ENCODE measurements around the gene SPINK5. TPM values are rescaled to one million over a fixed set of nuclear protein-coding genes. Genes with fewer than 3 reads are reported as not detected.

SPINK5 gene
- polyA plus RNA-seq, 1 donor (not counting 4 experiments of a cell fraction or from before 2014, with no cell fraction given), result 22.6 TPM

DNA sequence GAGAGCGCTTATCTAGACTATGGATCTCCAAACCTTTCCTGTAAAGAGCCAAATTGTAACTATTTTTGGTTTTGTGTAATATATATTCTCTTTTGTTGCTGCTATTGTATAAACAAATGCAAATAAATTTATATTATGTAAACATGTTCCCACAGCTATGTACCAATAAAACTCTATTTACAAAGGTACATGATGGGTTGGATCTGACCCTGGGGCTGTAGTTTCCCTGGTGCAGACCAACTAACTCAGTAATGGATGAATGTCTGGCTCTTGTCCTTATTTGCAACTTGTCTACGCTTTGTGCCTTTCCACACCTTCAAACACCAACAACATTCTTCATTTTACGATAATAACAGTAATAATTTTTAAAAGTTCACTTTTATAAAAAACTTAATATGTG lies 77.1 kb downstream of the SPINK5 start:
- no peak overlapping the region for H3K9ac ChIP-seq (ENCODE audit: control insufficient read depth, extremely low read depth, insufficient read depth, low read length)
- no peaks in the 10 kb centered on the region for H3K36me3 ChIP-seq (ENCODE audit: control insufficient read depth in 2 of 2, extremely low read depth in 1 of 2, insufficient read depth in 2 of 2, low read length in 2 of 2)
- no peak for FAIRE-seq
- H3K4me3 ChIP-seq (ENCODE audit: control insufficient read depth in 2 of 3, extremely low read depth in 1 of 3, insufficient read depth in 2 of 3, low read depth in 1 of 3, low read length in 3 of 3), result no peak overlapping the region
- H3K4me2 ChIP-seq (ENCODE audit: control insufficient read depth, extremely low read depth, insufficient read depth, low read depth, low read length), result no peak overlapping the region
- H3K79me2 ChIP-seq (ENCODE audit: control insufficient read depth, insufficient read depth, low read length), result no peaks in the 10 kb centered on the region
- no peaks in the 10 kb centered on the region for H3K27me3 ChIP-seq (ENCODE audit: control insufficient read depth, extremely low read depth, insufficient read depth, low read length)
- DNase-seq (ENCODE audit: low read depth, low spot score), result no peak
- H3K9me1 ChIP-seq (ENCODE audit: control insufficient read depth, extremely low read depth, insufficient read depth, low read length), result no peaks in the 10 kb centered on the region
- H3K4me1 ChIP-seq (ENCODE audit: control insufficient read depth, extremely low read depth, insufficient read depth, low read length), result peaks cover 5% of the 10 kb centered on the region
- H3K9me3 ChIP-seq (ENCODE audit: control insufficient read depth, low read depth, low read length), result no peaks in the 10 kb centered on the region
- no peaks in the 10 kb centered on the region for H4K20me1 ChIP-seq (ENCODE audit: control insufficient read depth, extremely low read depth, insufficient read depth, low read length)
- H2AFZ ChIP-seq (ENCODE audit: control insufficient read depth, low read length), result no peak overlapping the region
- TF ChIP-seq, protein P1, sequence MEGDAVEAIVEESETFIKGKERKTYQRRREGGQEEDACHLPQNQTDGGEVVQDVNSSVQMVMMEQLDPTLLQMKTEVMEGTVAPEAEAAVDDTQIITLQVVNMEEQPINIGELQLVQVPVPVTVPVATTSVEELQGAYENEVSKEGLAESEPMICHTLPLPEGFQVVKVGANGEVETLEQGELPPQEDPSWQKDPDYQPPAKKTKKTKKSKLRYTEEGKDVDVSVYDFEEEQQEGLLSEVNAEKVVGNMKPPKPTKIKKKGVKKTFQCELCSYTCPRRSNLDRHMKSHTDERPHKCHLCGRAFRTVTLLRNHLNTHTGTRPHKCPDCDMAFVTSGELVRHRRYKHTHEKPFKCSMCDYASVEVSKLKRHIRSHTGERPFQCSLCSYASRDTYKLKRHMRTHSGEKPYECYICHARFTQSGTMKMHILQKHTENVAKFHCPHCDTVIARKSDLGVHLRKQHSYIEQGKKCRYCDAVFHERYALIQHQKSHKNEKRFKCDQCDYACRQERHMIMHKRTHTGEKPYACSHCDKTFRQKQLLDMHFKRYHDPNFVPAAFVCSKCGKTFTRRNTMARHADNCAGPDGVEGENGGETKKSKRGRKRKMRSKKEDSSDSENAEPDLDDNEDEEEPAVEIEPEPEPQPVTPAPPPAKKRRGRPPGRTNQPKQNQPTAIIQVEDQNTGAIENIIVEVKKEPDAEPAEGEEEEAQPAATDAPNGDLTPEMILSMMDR (optimal IDR thresholded peaks at IDR 0.05 in 1 of 3, IDR thresholded peaks at IDR 0.05 in 1 of 3, conservative IDR thresholded peaks at IDR 0.05 in 1 of 3; ENCODE audit: extremely low read depth in 1 of 3, insufficient read depth in 2 of 3, low read length in 3 of 3), result no peak
- no peak for TF ChIP-seq EZH2 (IDR thresholded peaks at IDR 0.05; ENCODE audit: low read length)
- dilution Hi-C loops (cut with MboI; ENCODE audit: extremely low pct_ligation_motif_present, low sequenced_read_pairs), result no loop called here
- H3K27ac ChIP-seq (ENCODE audit: control insufficient read depth, insufficient read depth, low read length), result no peak overlapping the region

DNA sequence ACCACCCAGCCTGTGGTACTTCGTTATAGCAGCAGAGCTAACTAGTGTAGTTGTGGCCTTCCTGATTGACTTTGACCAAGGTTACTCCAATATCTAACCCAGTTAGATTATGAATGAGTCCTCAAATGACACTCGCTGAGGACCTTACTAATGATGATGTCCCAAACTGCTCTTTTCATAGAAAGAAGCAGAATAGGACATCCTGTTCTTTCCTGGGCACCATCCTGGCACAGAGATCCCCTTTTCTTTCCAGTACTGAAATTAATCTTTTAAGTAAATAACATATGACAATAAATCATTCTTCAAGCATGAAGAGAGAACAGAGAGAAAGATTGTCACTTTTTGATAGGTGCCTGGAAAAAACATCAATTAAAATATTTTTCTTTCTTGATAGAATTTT lies 77.9 kb downstream of the SPINK5 start:
- no peak for DNase-seq (ENCODE audit: low read depth, low spot score)
- no peak for FAIRE-seq
- Histone ChIP-seq H3K9me1 (ENCODE audit: control insufficient read depth, extremely low read depth, insufficient read depth, low read length) (no peaks in the 10 kb centered on the region), H3K4me1 (ENCODE audit: control insufficient read depth, extremely low read depth, insufficient read depth, low read length) (peaks cover 10% of the 10 kb centered on the region), H3K4me3 (ENCODE audit: control insufficient read depth in 2 of 3, extremely low read depth in 1 of 3, insufficient read depth in 2 of 3, low read depth in 1 of 3, low read length in 3 of 3) (no peak overlapping the region), H3K9me3 (ENCODE audit: control insufficient read depth, low read depth, low read length) (no peaks in the 10 kb centered on the region), H2AFZ (ENCODE audit: control insufficient read depth, low read length) (no peak overlapping the region), H3K4me2 (ENCODE audit: control insufficient read depth, extremely low read depth, insufficient read depth, low read depth, low read length) (no peak overlapping the region), H3K9ac (ENCODE audit: control insufficient read depth, extremely low read depth, insufficient read depth, low read length) (no peak overlapping the region), H3K27ac (ENCODE audit: control insufficient read depth, insufficient read depth, low read length) (no peak overlapping the region), H3K27me3 (ENCODE audit: control insufficient read depth, extremely low read depth, insufficient read depth, low read length) (no peaks in the 10 kb centered on the region), H3K36me3 (ENCODE audit: control insufficient read depth in 2 of 2, extremely low read depth in 1 of 2, insufficient read depth in 2 of 2, low read length in 2 of 2) (no peaks in the 10 kb centered on the region), H4K20me1 (ENCODE audit: control insufficient read depth, extremely low read depth, insufficient read depth, low read length) (no peaks in the 10 kb centered on the region), H3K79me2 (ENCODE audit: control insufficient read depth, insufficient read depth, low read length) (no peaks in the 10 kb centered on the region)
- no peak for TF ChIP-seq EZH2 (IDR thresholded peaks at IDR 0.05; ENCODE audit: low read length)
- TF ChIP-seq, protein P1 (optimal IDR thresholded peaks at IDR 0.05 in 1 of 3, IDR thresholded peaks at IDR 0.05 in 1 of 3, conservative IDR thresholded peaks at IDR 0.05 in 1 of 3; ENCODE audit: extremely low read depth in 1 of 3, insufficient read depth in 2 of 3, low read length in 3 of 3), result no peak
- dilution Hi-C loops (cut with MboI; ENCODE audit: extremely low pct_ligation_motif_present, low sequenced_read_pairs), result no loop called here

All from keratinocyte (primary cell).